CD1c-positive myeloid dendritic cell (primary cell): ENCODE measurements around the gene SFR1.

ENCODE experiments used
- DNase-seq: peaks from one replicate; pipeline ENCODE4 v3.0.0-alpha.2; 2016; ENCODE audit errors: extremely low spot score

Gene SFR1

GRCh38 chr10:104121485-104122224 is at the start of gene SFR1:
TSS of gene SFR1 (plus strand) at chr10:104122171. CDS start at chr10:104122184, 13 bp downstream.
- peak; percentile 100 for DNase-seq

- no peak for DNase-seq
These were observed 49.2 kb upstream of the SFR1 start for GRCh38 chr10:104072786-104073185.

- no peak for DNase-seq
These were observed 47.5 kb upstream of the SFR1 start for GRCh38 chr10:104074505-104074904.

- no peak for DNase-seq
These were observed 45.2 kb upstream of the SFR1 start for GRCh38 chr10:104076743-104077160.

- DNase-seq: no peak
These were observed 44.7 kb upstream of the SFR1 start for GRCh38 chr10:104077247-104077646.

- no peak for DNase-seq
These were observed 44.3 kb upstream of the SFR1 start for GRCh38 chr10:104077663-104078151.

GRCh38 chr10:104080762-104081161 is 41.2 kb upstream of the SFR1 start:
- peak; percentile 9 for DNase-seq

GRCh38 chr10:104081998-104082397 is 40.0 kb upstream of the SFR1 start:
- no peak for DNase-seq

- no peak for DNase-seq
These were observed 37.4 kb upstream of the SFR1 start for GRCh38 chr10:104084482-104085142.

- no peak for DNase-seq
These were observed 36.1 kb upstream of the SFR1 start, which contains the start of gene COL17A1 for GRCh38 chr10:104085801-104086400. TSS of gene COL17A1 (minus strand) at chr10:104085880. CDS start at chr10:104080673, 5,207 bp downstream.

GRCh38 chr10:104088239-104088638 is 33.7 kb upstream of the SFR1 start:
- no peak for DNase-seq

- no peak for DNase-seq
These were observed 32.4 kb upstream of the SFR1 start for GRCh38 chr10:104089621-104090020.

- DNase-seq: no peak
These were observed 31.4 kb upstream of the SFR1 start for GRCh38 chr10:104090611-104091010.

GRCh38 chr10:104092749-104093148 is 29.2 kb upstream of the SFR1 start:
- DNase-seq: no peak

GRCh38 chr10:104096692-104097091 is 25.3 kb upstream of the SFR1 start:
- no peak for DNase-seq

GRCh38 chr10:104098358-104098925 is 23.5 kb upstream of the SFR1 start:
- DNase-seq: no peak

GRCh38 chr10:104099269-104099668 is 22.7 kb upstream of the SFR1 start:
- no peak for DNase-seq

GRCh38 chr10:104099941-104100340 is 22.0 kb upstream of the SFR1 start:
- DNase-seq: no peak

- DNase-seq: no peak
These were observed 21.2 kb upstream of the SFR1 start for GRCh38 chr10:104100795-104101194.

- no peak for DNase-seq
These were observed 20.1 kb upstream of the SFR1 start for GRCh38 chr10:104101902-104102301.

GRCh38 chr10:104103956-104104355 is 18.0 kb upstream of the SFR1 start:
- no peak for DNase-seq

GRCh38 chr10:104104418-104104817 is 17.6 kb upstream of the SFR1 start:
- DNase-seq: no peak
